Psoas muscle (tissue), 8 donors: Measurements from ENCODE around the gene CENPO. TPM values are rescaled to one million over a fixed set of nuclear protein-coding genes. Genes with fewer than 3 reads are reported as not detected.

Source experiments
- ATAC-seq, 4 donors: fragments of 200-7000 bp; cut with Tn5 transposase; one replicate each; pipeline ENCODE4 v1.9.1; 2020; ENCODE audit warnings: moderate library complexity in 3 of 4, mild to moderate bottlenecking in 2 of 4
- DNase-seq, 2 donors: peaks; one replicate each; pipeline ENCODE4 v3.0.0-alpha.2; 2020
- H3K27ac ChIP-seq: fragments of 200-600 bp; one replicate; pipeline ENCODE4 v1.8.0; 2022
- H3K27me3 ChIP-seq, 3 donors: fragments of 200-600 bp in 1 of 3; one replicate each; pipeline versions ENCODE4 v1.6.1 to v1.8.0; 2013 to 2022; ENCODE audit warnings: low read length in 2 of 3, mild to moderate bottlenecking in 2 of 3, moderate library complexity in 1 of 3; ENCODE audit not compliant: insufficient read depth in 3 of 3
- H3K36me3 ChIP-seq, 2 donors: fragments of 200-600 bp in 1 of 2; one replicate each; pipeline versions ENCODE4 v1.6.1 to v1.8.0; 2013 to 2022; ENCODE audit warnings: low read depth in 1 of 2, mild to moderate bottlenecking in 1 of 2, moderate library complexity in 1 of 2; ENCODE audit not compliant: insufficient read depth in 1 of 2
- H3K4me1 ChIP-seq: fragments of 200-600 bp; one replicate; pipeline ENCODE4 v1.8.0; 2022
- H3K4me3 ChIP-seq: fragments of 200-600 bp; one replicate; pipeline ENCODE4 v1.8.0; 2022; ENCODE audit warnings: mild to moderate bottlenecking
- H3K9me3 ChIP-seq: fragments of 200-600 bp; one replicate; pipeline ENCODE4 v1.8.0; 2022
- CTCF ChIP-seq: fragments of 200-600 bp; IDR thresholded peaks from one replicate; pipeline ENCODE4 v1.8.0; 2022; ENCODE audit warnings: antibody characterized with exemption
- WGBS, 3 donors: extraction: QIAGEN DNeasy Blood & Tissue Kit; methylation state at CpG; one replicate each; pipeline versions ENCODE4 v1.1.6 to v1.1.7; 2013; 5-methylcytosine and 5-hydroxymethylcytosine counted together
- intact Hi-C, 2 donors: fragments of 100-400 bp; cut with DNase I; formaldehyde crosslinking; loops; one replicate each; pipeline versions ENCODE4 v1.11.0 to v1.14.2; 2022
- polyA plus RNA-seq, 3 donors: library from polyadenylated mRNA; stranded (reverse); fragments of 200-250 nt; gene quantifications; one replicate each; pipeline ENCODE4 v1.2.3, GENCODE V29; 2013
- total RNA-seq, 4 donors: library from RNA; stranded (reverse); fragmentation: NEBNext Ultra II Directional in 2 of 4; extraction: Animal tissue kit (Norgen Biotek cat#: 25700) in 2 of 4; gene quantifications; one replicate each; pipeline versions ENCODE4 v1.2.1 to v1.2.4, GENCODE V29; 2021 to 2023
- donor health status: healthy with polysubstance abuse.
- donor health status: DM: no; HTN: no; CAD: no; lungs with moderate emphysema.
- donor health status: Bipolar disorder and iron deficiency.
- donor health status: healthy.
- donor health status: DM: yes; HTN: yes; CAD: no.
- donor health status: DM: no; HTN: no; CAD: no.
- donor health status: DM: no; HTN: no; CAD: no.
- donor health status: DM: yes; HTN: yes; CAD: no.

The CENPO gene
- total and polyA plus RNA-seq, 7 donors = 1.6 to 5.4 (median 2.8) TPM

GRCh38 chr2:24820598-24821432 is 27.6 kb downstream of the CENPO start:
- intact Hi-C loops = no loop called here
- H3K36me3 ChIP-seq = peaks cover 0 to 22% of the 10 kb centered on the region in 2 donors
- no peak for TF ChIP-seq CTCF
- H3K4me3 ChIP-seq = no peak overlapping the region
- ATAC-seq (no peak), DNase-seq (no peak)
- H3K4me1 ChIP-seq = no peaks in the 10 kb centered on the region
- no peaks in the 10 kb centered on the region for H3K9me3 ChIP-seq
- no peak overlapping the region for H3K27ac ChIP-seq
- no peaks in the 10 kb centered on the region for H3K27me3 ChIP-seq
- 84 to 90% (median 86%) methylated on average over 17 of the region's 17 CpGs for WGBS, 3 donors

- H3K27ac ChIP-seq = no peak overlapping the region
- no peaks in the 10 kb centered on the region for H3K4me1 ChIP-seq
- H3K9me3 ChIP-seq = no peaks in the 10 kb centered on the region
- intact Hi-C loops = no loop called here
- H3K4me3 ChIP-seq = no peak overlapping the region
- TF ChIP-seq CTCF = no peak
- no peak for ATAC-seq
- DNase-seq = no peak
- H3K27me3 ChIP-seq = no peaks in the 10 kb centered on the region
- WGBS, 3 donors = 93 to 98% (median 94%) methylated on average over 15 of the region's 15 CpGs
- H3K36me3 ChIP-seq = peaks cover 0 to 17% of the 10 kb centered on the region in 2 donors
Measured at GRCh38 chr2:24821433-24821891, 28.2 kb downstream of the CENPO start.

- H3K27ac ChIP-seq = no peak overlapping the region
- DNase-seq (no peak), ATAC-seq (no peak)
- no peaks in the 10 kb centered on the region for H3K27me3 ChIP-seq
- no peaks in the 10 kb centered on the region for H3K9me3 ChIP-seq
- peaks cover 0 to 17% of the 10 kb centered on the region in 2 donors for H3K36me3 ChIP-seq
- H3K4me3 ChIP-seq = no peak overlapping the region
- TF ChIP-seq CTCF = no peak
- 88 to 94% (median 92%) methylated on average over 7 of the region's 7 CpGs for WGBS, 3 donors
- H3K4me1 ChIP-seq = peaks cover 1% of the 10 kb centered on the region
- intact Hi-C loops = no loop called here
Measured at GRCh38 chr2:24822049-24822706, 29.0 kb downstream of the CENPO start.

GRCh38 chr2:24824071-24824588 is 30.9 kb downstream of the CENPO start:
- intact Hi-C loops = no loop called here
- no peak for ATAC-seq
- no peak overlapping the region for H3K4me3 ChIP-seq

More at GRCh38 chr2:24824071-24824588, 30.9 kb downstream of the CENPO start:
- H3K27me3 ChIP-seq = no peaks in the 10 kb centered on the region
- peak in 1 of 2 donors; percentile 38 for DNase-seq
- peaks cover 0 to 11% of the 10 kb centered on the region in 2 donors for H3K36me3 ChIP-seq
- H3K9me3 ChIP-seq = no peaks in the 10 kb centered on the region
- H3K27ac ChIP-seq = no peak overlapping the region
- peaks cover 5% of the 10 kb centered on the region for H3K4me1 ChIP-seq
- 94 to 96% (median 95%) methylated on average over 14 of the region's 14 CpGs for WGBS, 3 donors
- TF ChIP-seq CTCF = no peak
